Measurements from ENCODE around the gene MGRN1. TPM values are rescaled to one million over a fixed set of nuclear protein-coding genes. Genes with fewer than 3 reads are reported as not detected.
A peak's percentile ranks its signal among the peaks of the same experiment; 100 is the strongest.

Gene MGRN1
- total RNA-seq, 1 donor from 2014 or later, result 45.3 TPM

- DNase-seq (ENCODE audit: low spot score), result no peak
- intact Hi-C loops (cut with DNase I), result no loop called here
Measured at GRCh38 chr16:4681471-4682083, 57.0 kb downstream of the MGRN1 start.

GRCh38 chr16:4682084-4682591 is 57.5 kb downstream of the MGRN1 start:
- DNase-seq (ENCODE audit: low spot score), result no peak
- intact Hi-C loops (cut with DNase I), result no loop called here

GRCh38 chr16:4682616-4683254 is 58.1 kb downstream of the MGRN1 start:
- intact Hi-C loops (cut with DNase I), result no loop called here
- no peak for DNase-seq (ENCODE audit: low spot score)

GRCh38 chr16:4683255-4684057 is 58.8 kb downstream of the MGRN1 start:
- intact Hi-C loops (cut with DNase I), result no loop called here
- no peak for DNase-seq (ENCODE audit: low spot score)

DNA sequence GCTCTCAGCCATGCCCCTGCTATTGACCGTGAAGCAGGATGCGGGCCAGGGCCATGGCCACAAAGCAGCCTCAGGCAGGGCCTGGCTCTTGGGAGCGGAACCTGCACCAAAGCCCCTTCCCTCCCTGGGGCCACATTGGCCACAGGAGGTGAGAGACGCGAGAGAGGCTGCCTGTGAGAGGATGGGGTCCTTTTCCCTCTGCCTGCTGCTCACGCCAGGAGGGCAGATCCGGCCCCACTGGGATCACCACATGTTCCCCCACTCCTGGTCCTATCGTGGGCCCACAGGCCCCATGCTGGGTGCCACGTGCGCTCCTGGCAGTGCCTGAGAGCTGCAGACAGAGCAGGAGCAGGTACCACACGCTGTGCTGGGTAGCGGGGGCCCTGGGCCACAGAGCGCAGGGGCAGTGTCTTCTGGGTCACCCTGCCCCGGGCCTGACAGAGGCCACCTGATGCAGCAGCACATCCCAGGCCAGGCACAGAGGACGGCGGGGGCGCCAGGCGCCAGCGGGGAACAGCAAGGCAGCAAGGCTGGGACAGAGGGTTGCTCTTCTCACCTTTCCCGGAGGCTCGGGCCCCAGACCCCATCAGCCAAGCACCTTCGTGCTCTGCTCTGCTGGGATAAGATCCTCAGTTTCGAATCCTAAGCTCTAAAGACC is 59.6 kb downstream of the MGRN1 start:
- DNase-seq (ENCODE audit: low spot score), result no peak
- intact Hi-C loops (cut with DNase I), result no loop called here

- no peak for DNase-seq (ENCODE audit: low spot score)
- intact Hi-C loops (cut with DNase I), result no loop called here
Measured at GRCh38 chr16:4684763-4685162, 60.1 kb downstream of the MGRN1 start.

DNA sequence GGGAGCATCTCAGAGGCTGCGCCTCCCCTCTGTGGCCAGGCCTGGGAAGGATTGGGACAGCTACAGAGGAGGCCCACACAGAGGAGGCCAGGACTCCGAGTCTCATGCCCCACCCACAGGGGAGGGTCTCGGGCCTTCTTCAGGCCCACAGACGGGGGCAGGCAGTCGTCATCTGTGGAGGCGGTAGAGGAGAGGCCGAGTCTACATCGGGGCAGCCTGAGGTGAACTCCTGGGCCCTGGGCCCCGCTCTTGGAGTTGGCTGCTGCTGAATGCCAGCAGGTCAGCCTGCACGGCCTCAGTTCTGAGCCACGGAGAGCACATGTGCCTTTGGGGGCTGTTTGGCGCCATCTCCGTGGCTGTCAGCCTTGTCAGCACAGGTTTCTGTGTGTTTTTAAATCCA is 60.7 kb downstream of the MGRN1 start:
- intact Hi-C loops (cut with DNase I), result no loop called here
- DNase-seq (ENCODE audit: low spot score), result no peak

DNA sequence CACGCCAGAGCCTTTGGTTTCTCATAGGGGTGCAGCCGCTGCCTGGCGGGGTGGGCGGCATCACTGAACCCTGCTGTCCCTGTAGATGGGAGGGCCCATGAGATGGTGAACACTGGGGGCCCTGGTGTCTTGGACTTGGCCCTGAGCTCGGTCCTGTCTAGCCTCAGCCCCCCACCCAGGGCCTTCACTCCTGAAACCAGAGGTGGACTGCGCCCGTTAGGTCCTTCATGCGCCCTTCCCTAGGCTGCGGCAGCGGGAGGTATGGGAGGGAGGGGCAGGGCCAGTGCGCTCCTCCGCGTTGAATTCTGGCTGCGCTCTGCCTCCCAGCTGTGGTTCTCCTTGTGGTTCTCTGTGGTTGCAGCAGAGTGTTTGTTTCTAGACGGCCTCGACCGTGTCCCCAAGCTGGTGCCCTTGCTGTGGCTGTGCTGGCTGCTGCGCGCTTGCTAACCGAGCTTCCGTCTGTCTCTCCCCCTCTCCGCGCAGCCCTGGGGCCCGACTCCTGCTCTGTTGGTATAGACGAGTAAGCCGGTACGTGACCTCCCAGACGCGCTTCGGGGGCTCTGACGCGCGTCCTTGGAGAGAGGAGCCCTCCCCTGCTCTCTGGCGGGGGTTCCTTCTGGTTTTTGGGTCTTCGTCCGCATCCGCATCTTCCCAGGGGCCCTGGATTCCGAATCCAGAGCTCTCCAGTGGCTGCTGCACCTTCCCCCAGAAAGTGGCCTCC is 61.3 kb downstream of the MGRN1 start:
- intact Hi-C loops (cut with DNase I), result no loop called here
- DNase-seq (ENCODE audit: low spot score), result no peak

DNA sequence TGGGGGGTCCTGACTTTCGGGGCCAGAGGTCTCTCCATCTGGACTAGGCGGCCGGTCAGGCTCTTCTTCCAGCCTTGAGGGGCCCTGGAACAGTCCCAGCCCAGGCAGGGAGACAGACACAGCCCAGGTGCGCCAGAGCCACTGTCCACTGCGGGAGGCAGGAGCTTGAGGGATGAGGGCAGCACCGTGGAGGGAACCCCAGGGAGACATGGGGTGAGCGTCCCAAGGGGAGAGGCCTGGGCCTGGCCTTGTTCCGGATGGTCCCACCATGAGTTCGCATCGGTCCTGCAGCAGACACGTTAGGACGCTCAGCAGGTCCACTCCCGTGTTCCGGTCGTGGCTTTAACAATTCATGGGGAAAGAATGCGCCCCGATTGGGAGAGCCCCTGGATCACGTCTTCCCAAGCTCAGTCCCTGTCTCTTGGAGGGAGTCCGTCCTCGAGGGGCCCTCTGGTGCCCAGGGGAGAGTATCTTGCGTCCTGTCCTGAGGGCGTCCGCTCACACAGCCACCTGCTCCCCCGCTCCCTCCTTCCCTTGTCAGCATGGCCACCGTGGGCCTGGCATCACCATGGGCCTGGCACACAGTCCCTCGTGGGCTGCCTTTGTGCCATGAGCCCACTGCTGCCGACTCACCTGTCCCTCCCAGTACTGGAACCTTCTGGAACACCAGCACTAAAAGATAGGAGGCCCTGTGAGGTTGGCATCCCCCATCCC is 62.0 kb downstream of the MGRN1 start:
- no peak for DNase-seq (ENCODE audit: low spot score)
- intact Hi-C loops (cut with DNase I), result no loop called here

DNA sequence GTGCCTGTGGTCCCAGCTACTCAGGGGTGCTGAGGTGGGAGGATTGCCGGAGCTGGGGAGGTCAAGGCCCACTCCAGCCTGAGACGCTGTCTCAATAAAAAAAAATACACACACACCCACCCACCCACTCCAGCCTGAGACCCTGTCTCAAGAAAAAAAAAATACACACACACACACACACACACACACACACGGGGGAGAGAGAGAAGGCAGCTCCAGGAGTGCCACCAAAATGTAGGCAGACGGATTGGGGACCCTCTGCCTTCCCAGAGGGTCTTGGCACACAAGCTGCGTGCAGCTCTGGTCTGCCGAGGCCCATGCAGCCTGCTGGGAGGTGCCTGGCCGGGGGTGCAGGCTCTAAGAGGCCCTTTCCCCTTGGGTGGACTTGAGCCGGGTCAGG is 62.8 kb downstream of the MGRN1 start:
- intact Hi-C loops (cut with DNase I), result no loop called here
- DNase-seq (ENCODE audit: low spot score), result no peak

- intact Hi-C loops (cut with DNase I), result no loop called here
- DNase-seq (ENCODE audit: low spot score), result no peak
Measured at GRCh38 chr16:4687946-4688673, 63.5 kb downstream of the MGRN1 start.

GRCh38 chr16:4688674-4689045 is 64.0 kb downstream of the MGRN1 start:
- intact Hi-C loops (cut with DNase I), result no loop called here
- no peak for DNase-seq (ENCODE audit: low spot score)

- intact Hi-C loops (cut with DNase I), result no loop called here
- no peak for DNase-seq (ENCODE audit: low spot score)
Measured at GRCh38 chr16:4689091-4689671, 64.6 kb downstream of the MGRN1 start.

GRCh38 chr16:4689864-4690704 is 65.5 kb downstream of the MGRN1 start:
- no peak for DNase-seq (ENCODE audit: low spot score)
- intact Hi-C loops (cut with DNase I), result loop anchor here (5.0 to 10.0 kb wide), 2 partner anchors 115 to 267 kb away; partner anchors contain the start of genes ROGDI and SEC14L5

GRCh38 chr16:4690946-4691665 is 66.5 kb downstream of the MGRN1 start:
- intact Hi-C loops (cut with DNase I), result loop anchor here (5.0 to 10.0 kb wide), 2 partner anchors 114 to 266 kb away; partner anchors contain the start of genes ROGDI and SEC14L5
- DNase-seq (ENCODE audit: low spot score), result peak; percentile 38

Data from cardiac septum (tissue), 1 donor.